Measurements from ENCODE around the gene EZH2. TPM values are rescaled to one million over a fixed set of nuclear protein-coding genes. Genes with fewer than 3 reads are reported as not detected.

The EZH2 gene
- total and polyA plus RNA-seq, 2 experiments from 2014 or later = 10.7 to 11.7 TPM

GRCh38 chr7:148909568-148909967 lies 25.5 kb upstream of the EZH2 start:
- no peak for DNase-seq (ENCODE audit: low spot score)
- WGBS (ENCODE audit: low lambda C conversion rate, missing lambda C conversion rate) = 77% methylated on average over 5 of the region's 5 CpGs
- H3K4me3 ChIP-seq = no peak overlapping the region
- TF ChIP-seq, protein P1, sequence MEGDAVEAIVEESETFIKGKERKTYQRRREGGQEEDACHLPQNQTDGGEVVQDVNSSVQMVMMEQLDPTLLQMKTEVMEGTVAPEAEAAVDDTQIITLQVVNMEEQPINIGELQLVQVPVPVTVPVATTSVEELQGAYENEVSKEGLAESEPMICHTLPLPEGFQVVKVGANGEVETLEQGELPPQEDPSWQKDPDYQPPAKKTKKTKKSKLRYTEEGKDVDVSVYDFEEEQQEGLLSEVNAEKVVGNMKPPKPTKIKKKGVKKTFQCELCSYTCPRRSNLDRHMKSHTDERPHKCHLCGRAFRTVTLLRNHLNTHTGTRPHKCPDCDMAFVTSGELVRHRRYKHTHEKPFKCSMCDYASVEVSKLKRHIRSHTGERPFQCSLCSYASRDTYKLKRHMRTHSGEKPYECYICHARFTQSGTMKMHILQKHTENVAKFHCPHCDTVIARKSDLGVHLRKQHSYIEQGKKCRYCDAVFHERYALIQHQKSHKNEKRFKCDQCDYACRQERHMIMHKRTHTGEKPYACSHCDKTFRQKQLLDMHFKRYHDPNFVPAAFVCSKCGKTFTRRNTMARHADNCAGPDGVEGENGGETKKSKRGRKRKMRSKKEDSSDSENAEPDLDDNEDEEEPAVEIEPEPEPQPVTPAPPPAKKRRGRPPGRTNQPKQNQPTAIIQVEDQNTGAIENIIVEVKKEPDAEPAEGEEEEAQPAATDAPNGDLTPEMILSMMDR (IDR thresholded peaks at IDR 0.05; ENCODE audit: poor library complexity) = no peak
- TF ChIP-seq EZH2phosphoT487 (IDR thresholded peaks at IDR 0.05; ENCODE audit: low read depth, severe bottlenecking, unreplicated experiment) (no peak), EZH2 (IDR thresholded peaks at IDR 0.05; ENCODE audit: borderline replicate concordance) (no peak)
- peaks cover 5% of the 10 kb centered on the region for H3K27me3 ChIP-seq
- H3K9me3 ChIP-seq (ENCODE audit: low read depth) = no peaks in the 10 kb centered on the region
- H3K79me2 ChIP-seq = no peaks in the 10 kb centered on the region
- H3K4me1 ChIP-seq (ENCODE audit: insufficient read depth) = no peaks in the 10 kb centered on the region
- no peaks in the 10 kb centered on the region for H3K36me3 ChIP-seq (replicated peaks; ENCODE audit: insufficient read depth, low read depth)
- H3K9me2 ChIP-seq (replicated peaks; ENCODE audit: insufficient read depth) = no peaks in the 10 kb centered on the region
- no peaks in the 10 kb centered on the region for H4K20me1 ChIP-seq (ENCODE audit: insufficient read depth, poor library complexity, severe bottlenecking)
- H2AFZ ChIP-seq = no peak overlapping the region
- H3K27ac ChIP-seq = no peak overlapping the region
- no peak overlapping the region for H3K4me2 ChIP-seq

DNA sequence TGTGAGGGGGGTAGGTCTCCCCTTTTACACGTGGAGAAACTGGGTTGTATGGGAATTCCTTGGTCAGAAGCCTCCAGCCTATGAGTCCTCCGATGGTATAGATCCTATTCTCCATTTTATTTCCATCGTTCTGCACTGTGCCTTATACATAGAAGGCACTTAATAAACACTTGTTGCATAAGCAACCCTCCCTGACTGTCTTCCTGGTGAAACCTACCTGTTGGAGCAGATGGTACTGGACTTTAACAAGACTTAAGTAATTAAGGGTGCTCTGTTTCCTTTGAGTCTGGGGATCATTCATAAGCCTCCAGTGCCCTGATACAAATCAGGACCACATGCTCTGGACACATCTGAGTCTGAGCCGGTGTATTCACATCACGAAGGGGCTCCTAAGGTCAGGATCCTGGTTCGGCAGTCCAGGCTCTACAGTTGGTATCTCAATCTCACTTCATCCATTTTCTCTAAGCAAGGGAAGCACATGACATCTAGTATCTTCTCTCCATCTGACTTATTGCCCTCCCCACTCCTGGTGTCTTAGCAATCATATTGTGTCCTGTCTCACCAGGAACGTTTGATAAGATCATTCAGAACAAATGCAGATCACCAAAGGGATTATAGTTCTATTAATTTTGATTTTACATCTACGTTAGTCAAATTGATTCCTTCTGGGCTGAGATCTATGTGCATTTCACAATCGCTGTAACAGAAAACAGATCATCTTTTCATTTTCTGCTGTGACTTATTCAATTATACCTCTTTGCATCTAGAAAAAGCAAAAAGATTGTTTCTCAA lies 22.8 kb upstream of the EZH2 start:
- TF ChIP-seq, protein P1 (IDR thresholded peaks at IDR 0.05; ENCODE audit: poor library complexity) = no peak
- H3K4me2 ChIP-seq = no peak overlapping the region
- H2AFZ ChIP-seq = no peak overlapping the region
- WGBS (ENCODE audit: low lambda C conversion rate, missing lambda C conversion rate) = 64% methylated on average over 9 of the region's 9 CpGs
- H3K9me2 ChIP-seq (replicated peaks; ENCODE audit: insufficient read depth) = no peaks in the 10 kb centered on the region
- H3K27ac ChIP-seq = no peak overlapping the region
- no peaks in the 10 kb centered on the region for H3K4me1 ChIP-seq (ENCODE audit: insufficient read depth)
- H3K27me3 ChIP-seq = peaks cover 5% of the 10 kb centered on the region
- H3K9me3 ChIP-seq (ENCODE audit: low read depth) = no peaks in the 10 kb centered on the region
- H3K36me3 ChIP-seq (replicated peaks; ENCODE audit: insufficient read depth, low read depth) = no peaks in the 10 kb centered on the region
- no peak for DNase-seq (ENCODE audit: low spot score)
- no peak overlapping the region for H3K4me3 ChIP-seq
- H3K79me2 ChIP-seq = no peaks in the 10 kb centered on the region
- no peaks in the 10 kb centered on the region for H4K20me1 ChIP-seq (ENCODE audit: insufficient read depth, poor library complexity, severe bottlenecking)

GRCh38 chr7:148905093-148905666 lies 21.1 kb upstream of the EZH2 start:
- no peaks in the 10 kb centered on the region for H3K36me3 ChIP-seq (replicated peaks; ENCODE audit: insufficient read depth, low read depth)
- H3K4me2 ChIP-seq = no peak overlapping the region
- no peaks in the 10 kb centered on the region for H4K20me1 ChIP-seq (ENCODE audit: insufficient read depth, poor library complexity, severe bottlenecking)
- H3K27me3 ChIP-seq = peaks cover 5% of the 10 kb centered on the region
- no peak overlapping the region for H2AFZ ChIP-seq
- TF ChIP-seq, protein P1 (IDR thresholded peaks at IDR 0.05; ENCODE audit: poor library complexity) = no peak
- TF ChIP-seq EZH2phosphoT487 (IDR thresholded peaks at IDR 0.05; ENCODE audit: low read depth, severe bottlenecking, unreplicated experiment) (no peak), EZH2 (IDR thresholded peaks at IDR 0.05; ENCODE audit: borderline replicate concordance) (no peak)
- H3K9me3 ChIP-seq (ENCODE audit: low read depth) = no peaks in the 10 kb centered on the region
- no peak overlapping the region for H3K27ac ChIP-seq
- H3K4me3 ChIP-seq = no peak overlapping the region
- no peaks in the 10 kb centered on the region for H3K79me2 ChIP-seq
- WGBS (ENCODE audit: low lambda C conversion rate, missing lambda C conversion rate) = 43% methylated on average over 6 of the region's 6 CpGs
- no peaks in the 10 kb centered on the region for H3K4me1 ChIP-seq (ENCODE audit: insufficient read depth)
- H3K9me2 ChIP-seq (replicated peaks; ENCODE audit: insufficient read depth) = no peaks in the 10 kb centered on the region
- DNase-seq (ENCODE audit: low spot score) = no peak

All from hepatocyte (in vitro differentiated cells).